Uterus (tissue), 2 donors: ENCODE results near the gene EPHB2.

ENCODE experiments used
- CTCF ChIP-seq, 4 experiments: fragments of 200-600 bp in 2 of 4; fragments of 450-650 bp in 2 of 4; sonication (generic) in 2 of 4; IDR thresholded peaks; one replicate each; pipeline ENCODE4 v1.5.1; 2016 to 2019; ENCODE audit warnings: antibody characterized with exemption in 4 of 4, mild to moderate bottlenecking in 2 of 4, moderate library complexity in 1 of 4
- POLR2A ChIP-seq, 2 donors: fragments of 450-650 bp; IDR thresholded peaks; one replicate each; pipeline ENCODE4 v1.6.1; 2016; ENCODE audit warnings: antibody characterized with exemption in 2 of 2, mild to moderate bottlenecking in 1 of 2, moderate library complexity in 1 of 2

- no peak for TF ChIP-seq CTCF (IDR thresholded peaks at IDR 0.05)
- TF ChIP-seq POLR2A (IDR thresholded peaks at IDR 0.05), result no peak
These were observed 97.6 kb downstream of the EPHB2 start for GRCh38 chr1:22808186-22808675.
